ENCODE results near the gene ERN1. TPM values are rescaled to one million over a fixed set of nuclear protein-coding genes. Genes with fewer than 3 reads are reported as not detected.
A peak's percentile ranks its signal among the peaks of the same experiment; 100 is the strongest.

The ERN1 gene
- polyA plus RNA-seq, 3 donors = 11.0 to 27.5 (median 13.7) TPM

GRCh38 chr17:64154313-64154695 lies 24.4 kb upstream of the ERN1 start:
- Mint-ChIP-seq H3K4me1 (peaks cover 18% of the 10 kb centered on the region), H3K27ac (peak overlapping the region in 3 of 7 donors; percentile 7 to 38 (median 33)), H3K27me3 (ENCODE audit: low read depth in 3 of 3) (no peaks in the 10 kb centered on the region), H3K36me3 (peaks cover 53 to 63% of the 10 kb centered on the region in 2 donors), H3K4me3 (no peak overlapping the region), H3K9me3 (no peaks in the 10 kb centered on the region)
- no peak overlapping the region for H3K9ac ChIP-seq (ENCODE audit: insufficient read depth, low read length, poor library complexity, severe bottlenecking)
- no peak for DNase-seq
- no peaks in the 10 kb centered on the region for H4K20me1 ChIP-seq (ENCODE audit: insufficient read depth, low read length)
- no peak overlapping the region for H3K4me2 ChIP-seq (replicated peaks; ENCODE audit: extremely low read depth, low read length, poor library complexity, severe bottlenecking)
- H2AFZ ChIP-seq (ENCODE audit: insufficient read depth, low read depth, low read length, poor library complexity, severe bottlenecking) = no peak overlapping the region
- H3K27me3 ChIP-seq (ENCODE audit: control insufficient read depth in 2 of 2, insufficient read depth in 2 of 2, low read length in 2 of 2) = no peaks in the 10 kb centered on the region
- H3K4me1 ChIP-seq (ENCODE audit: control insufficient read depth in 1 of 2, insufficient read depth in 2 of 2, low read length in 2 of 2) = peaks cover 22 to 28% of the 10 kb centered on the region in 2 donors
- H3K79me2 ChIP-seq (ENCODE audit: insufficient read depth, low read length) = no peaks in the 10 kb centered on the region
- H3K9me3 ChIP-seq (replicated peaks in 1 of 2; ENCODE audit: control insufficient read depth in 1 of 2, insufficient read depth in 1 of 2, low read length in 2 of 2) = no peaks in the 10 kb centered on the region
- 100% methylated on average over 1 of the region's 4 CpGs for WGBS (ENCODE audit: insufficient coverage)
- no peak overlapping the region for H3K4me3 ChIP-seq (replicated peaks in 1 of 3; ENCODE audit: low read depth in 2 of 3, low read length in 3 of 3)
- H3K27ac ChIP-seq (ENCODE audit: low read depth in 1 of 2, low read length in 2 of 2) = no peak overlapping the region
- intact Hi-C loops (cut with micrococcal nuclease) = loop anchor here in 1 of 2 donors (5.0 kb wide), 1 partner anchor 128 kb away; no protein-coding TSS in a partner anchor
- no peak for TF ChIP-seq CTCF (IDR thresholded peaks at IDR 0.05)
- H3K36me3 ChIP-seq (replicated peaks in 1 of 2; ENCODE audit: control insufficient read depth in 1 of 2, insufficient read depth in 2 of 2, low read length in 2 of 2) = peaks cover 25 to 78% of the 10 kb centered on the region in 2 donors

GRCh38 chr17:64153565-64154312 lies 23.8 kb upstream of the ERN1 start:
- H3K4me2 ChIP-seq (replicated peaks; ENCODE audit: extremely low read depth, low read length, poor library complexity, severe bottlenecking) = no peak overlapping the region
- H3K27me3 ChIP-seq (ENCODE audit: control insufficient read depth in 2 of 2, insufficient read depth in 2 of 2, low read length in 2 of 2) = no peaks in the 10 kb centered on the region
- Mint-ChIP-seq H3K4me1 (peaks cover 19% of the 10 kb centered on the region), H3K36me3 (peaks cover 53 to 62% of the 10 kb centered on the region in 2 donors), H3K4me3 (no peak overlapping the region), H3K27ac (no peak overlapping the region), H3K27me3 (ENCODE audit: low read depth in 3 of 3) (no peaks in the 10 kb centered on the region), H3K9me3 (no peaks in the 10 kb centered on the region)
- no peaks in the 10 kb centered on the region for H3K79me2 ChIP-seq (ENCODE audit: insufficient read depth, low read length)
- H2AFZ ChIP-seq (ENCODE audit: insufficient read depth, low read depth, low read length, poor library complexity, severe bottlenecking) = no peak overlapping the region
- H3K4me3 ChIP-seq (replicated peaks in 1 of 3; ENCODE audit: low read depth in 2 of 3, low read length in 3 of 3) = no peak overlapping the region
- WGBS (ENCODE audit: insufficient coverage) = 90% methylated on average over 2 of the region's 3 CpGs
- no peak for DNase-seq
- H3K9me3 ChIP-seq (replicated peaks in 1 of 2; ENCODE audit: control insufficient read depth in 1 of 2, insufficient read depth in 1 of 2, low read length in 2 of 2) = no peaks in the 10 kb centered on the region
- H3K9ac ChIP-seq (ENCODE audit: insufficient read depth, low read length, poor library complexity, severe bottlenecking) = no peak overlapping the region
- TF ChIP-seq CTCF (IDR thresholded peaks at IDR 0.05) = no peak
- intact Hi-C loops (cut with micrococcal nuclease) = loop anchor here in 1 of 2 donors (5.0 kb wide), 1 partner anchor 129 kb away; no protein-coding TSS in a partner anchor
- H3K27ac ChIP-seq (ENCODE audit: low read depth in 1 of 2, low read length in 2 of 2) = no peak overlapping the region
- H3K36me3 ChIP-seq (replicated peaks in 1 of 2; ENCODE audit: control insufficient read depth in 1 of 2, insufficient read depth in 2 of 2, low read length in 2 of 2) = peaks cover 21 to 74% of the 10 kb centered on the region in 2 donors
- H3K4me1 ChIP-seq (ENCODE audit: control insufficient read depth in 1 of 2, insufficient read depth in 2 of 2, low read length in 2 of 2) = peaks cover 22 to 28% of the 10 kb centered on the region in 2 donors
- H4K20me1 ChIP-seq (ENCODE audit: insufficient read depth, low read length) = no peaks in the 10 kb centered on the region
